Endodermal cell (in vitro differentiated cells): Measurements from ENCODE around the gene ODF2. TPM values are rescaled to one million over a fixed set of nuclear protein-coding genes. Genes with fewer than 3 reads are reported as not detected.

Experiments used
- DNase-seq: peaks from one replicate; pipeline ENCODE4 v3.0.0-alpha.2; 2017
- H3K27ac ChIP-seq: 2 replicates; pipeline ENCODE4 v1.5.1; 2013; ENCODE audit warnings: mild to moderate bottlenecking, low read depth, low read length, moderate library complexity
- H3K27me3 ChIP-seq: 2 replicates; pipeline ENCODE4 v1.6.1; 2013; ENCODE audit warnings: mild to moderate bottlenecking, low read length, moderate library complexity; ENCODE audit not compliant: insufficient read depth, control insufficient read depth, poor library complexity, severe bottlenecking
- H3K36me3 ChIP-seq: 2 replicates; pipeline ENCODE4 v1.7.0; 2013; ENCODE audit warnings: mild to moderate bottlenecking, low read length, moderate library complexity; ENCODE audit not compliant: control insufficient read depth, insufficient read depth
- H3K4me1 ChIP-seq: one replicate; pipeline ENCODE4 v1.7.0; 2013; ENCODE audit warnings: low read length; ENCODE audit not compliant: control insufficient read depth, insufficient read depth
- H3K4me3 ChIP-seq: 2 replicates; pipeline ENCODE4 v1.5.1; 2013; ENCODE audit warnings: mild to moderate bottlenecking, low read length, moderate library complexity
- H3K9ac ChIP-seq: 2 replicates; pipeline ENCODE4 v1.6.1; 2013; ENCODE audit warnings: mild to moderate bottlenecking, low read length, moderate library complexity; ENCODE audit not compliant: poor library complexity, severe bottlenecking; ENCODE audit errors: extremely low read depth
- H3K9me3 ChIP-seq: 2 replicates; pipeline ENCODE4 v1.6.1; 2013; ENCODE audit warnings: mild to moderate bottlenecking, low read length, moderate library complexity; ENCODE audit not compliant: control insufficient read depth
- H3K27ac Mint-ChIP-seq: 2 replicates; pipeline ENCODE4 v1.8.0; 2020; ENCODE audit warnings: mixed read lengths
- H3K27me3 Mint-ChIP-seq: 2 replicates; pipeline ENCODE4 v1.8.0; 2021; ENCODE audit warnings: mild to moderate bottlenecking, mixed read lengths; ENCODE audit not compliant: insufficient read depth
- H3K36me3 Mint-ChIP-seq: 2 replicates; pipeline ENCODE4 v1.8.0; 2020; ENCODE audit warnings: low read depth, mixed read lengths
- H3K4me1 Mint-ChIP-seq: 2 replicates; pipeline ENCODE4 v1.8.0; 2020; ENCODE audit warnings: mixed read lengths
- H3K4me3 Mint-ChIP-seq: 2 replicates; pipeline ENCODE4 v1.8.0; 2020; ENCODE audit warnings: mild to moderate bottlenecking, moderate library complexity, mixed read lengths
- H3K9me3 Mint-ChIP-seq: 2 replicates; pipeline ENCODE4 v1.8.0; 2020; ENCODE audit warnings: mild to moderate bottlenecking, mixed read lengths
- CTCF ChIP-seq: fragments of 200-600 bp; sonication (generic); conservative IDR thresholded peaks from 2 replicates; pipeline ENCODE4 v1.5.0; 2021; ENCODE audit warnings: antibody characterized with exemption, mild to moderate bottlenecking
- WGBS, 2 experiments: methylation state at CpG; one replicate each; pipeline versions ENCODE4 v1.1.5 to v1.1.7; 2013; ENCODE audit warnings: missing lambda C conversion rate in 2 of 2, mixed read lengths in 1 of 2; ENCODE audit not compliant: insufficient coverage in 1 of 2, insufficient read length in 1 of 2; 5-methylcytosine and 5-hydroxymethylcytosine counted together
- total RNA-seq, 2 donors: library from RNA; stranded (reverse); fragmentation: NEBNext Ultra II Directional in 1 of 2; extraction: Animal tissue kit (Norgen Biotek cat#: 25700) in 1 of 2; gene quantifications; 2 replicates in 1 of 2; 3 replicates in 1 of 2; pipeline ENCODE4 v1.2.1, GENCODE V29; 2021

The ODF2 gene
- total RNA-seq, 2 donors from 2014 or later = 34.5 to 48.7 TPM

- no peaks in the 10 kb centered on the region for H3K9me3 Mint-ChIP-seq
- TF ChIP-seq CTCF = no peak
- Histone ChIP-seq H3K27me3 (no peaks in the 10 kb centered on the region), H3K9ac (no peak overlapping the region), H3K27ac (no peak overlapping the region), H3K4me3 (no peak overlapping the region), H3K36me3 (no peaks in the 10 kb centered on the region), H3K9me3 (no peaks in the 10 kb centered on the region), H3K4me1 (no peaks in the 10 kb centered on the region)
- no peaks in the 10 kb centered on the region for H3K27me3 Mint-ChIP-seq
- 74 to 87% methylated on average over 6 to 22 of the region's 22 CpGs for WGBS, 2 experiments
- H3K4me3 Mint-ChIP-seq = no peak overlapping the region
- DNase-seq = no peak
- H3K36me3 Mint-ChIP-seq = peaks cover 4% of the 10 kb centered on the region
- no peak overlapping the region for H3K27ac Mint-ChIP-seq
- H3K4me1 Mint-ChIP-seq = no peaks in the 10 kb centered on the region
Observed at GRCh38 chr9:128428644-128429512, 26.9 kb upstream of the ODF2 start.

GRCh38 chr9:128429513-128430086 lies 26.2 kb upstream of the ODF2 start:
- Histone ChIP-seq H3K4me3 (no peak overlapping the region), H3K9ac (no peak overlapping the region), H3K27ac (no peak overlapping the region), H3K4me1 (no peaks in the 10 kb centered on the region), H3K27me3 (no peaks in the 10 kb centered on the region), H3K36me3 (no peaks in the 10 kb centered on the region), H3K9me3 (no peaks in the 10 kb centered on the region)
- H3K27ac Mint-ChIP-seq = no peak overlapping the region
- DNase-seq = no peak
- WGBS, 2 experiments = 88 to 96% methylated on average over 11 to 13 of the region's 13 CpGs
- H3K27me3 Mint-ChIP-seq = no peaks in the 10 kb centered on the region
- TF ChIP-seq CTCF = peak; percentile 49
- peaks cover 4% of the 10 kb centered on the region for H3K36me3 Mint-ChIP-seq
- H3K9me3 Mint-ChIP-seq = no peaks in the 10 kb centered on the region
- H3K4me1 Mint-ChIP-seq = no peaks in the 10 kb centered on the region
- no peak overlapping the region for H3K4me3 Mint-ChIP-seq

GRCh38 chr9:128431207-128431606 lies 24.6 kb upstream of the ODF2 start:
- Histone ChIP-seq H3K9me3 (no peaks in the 10 kb centered on the region), H3K27me3 (no peaks in the 10 kb centered on the region), H3K27ac (no peak overlapping the region), H3K36me3 (no peaks in the 10 kb centered on the region), H3K4me3 (no peak overlapping the region), H3K4me1 (no peaks in the 10 kb centered on the region), H3K9ac (no peak overlapping the region)
- H3K4me3 Mint-ChIP-seq = no peak overlapping the region
- WGBS, 2 experiments = 91 to 92% methylated on average over 5 to 8 of the region's 8 CpGs
- no peak for DNase-seq
- no peak overlapping the region for H3K27ac Mint-ChIP-seq
- H3K27me3 Mint-ChIP-seq = no peaks in the 10 kb centered on the region
- no peak for TF ChIP-seq CTCF
- H3K9me3 Mint-ChIP-seq = no peaks in the 10 kb centered on the region
- H3K36me3 Mint-ChIP-seq = peaks cover 4% of the 10 kb centered on the region
- H3K4me1 Mint-ChIP-seq = no peaks in the 10 kb centered on the region
